ENCODE results near the gene ACYP2.
A peak's percentile ranks its signal among the peaks of the same experiment; 100 is the strongest.

ACYP2 gene

DNA sequence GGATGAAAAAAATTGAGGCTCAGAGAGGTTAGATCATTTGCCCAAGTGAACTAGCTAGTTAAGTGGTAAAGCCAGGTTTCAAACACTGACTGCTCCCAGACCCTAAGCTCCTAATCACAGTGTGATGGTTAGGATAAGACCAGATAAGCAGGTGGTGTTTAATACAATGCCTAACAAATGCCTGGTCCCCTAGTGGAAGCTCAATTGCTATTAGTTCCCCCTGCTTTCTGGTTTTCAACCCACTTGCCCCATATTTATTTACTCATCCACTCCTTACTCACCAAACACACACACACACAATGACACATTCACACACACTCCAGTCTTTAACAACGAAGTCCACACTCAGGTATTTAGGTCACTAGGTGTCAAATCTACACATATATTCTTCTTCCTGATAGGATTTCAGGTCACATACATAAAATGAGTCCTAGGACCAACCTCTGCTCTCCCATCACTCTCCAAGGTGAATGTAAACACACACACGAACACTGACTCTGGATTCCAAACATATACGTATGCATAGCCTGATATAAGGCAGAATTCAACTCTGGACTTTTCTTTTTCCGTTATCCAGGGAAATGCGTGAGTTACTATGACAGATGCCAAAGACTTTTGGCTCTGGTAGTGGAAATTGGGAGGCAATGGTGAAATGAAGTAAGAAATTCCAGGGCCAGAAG lies 214.2 kb downstream of the ACYP2 start:
- no peak for DNase-seq (ENCODE audit: low spot score)

DNA sequence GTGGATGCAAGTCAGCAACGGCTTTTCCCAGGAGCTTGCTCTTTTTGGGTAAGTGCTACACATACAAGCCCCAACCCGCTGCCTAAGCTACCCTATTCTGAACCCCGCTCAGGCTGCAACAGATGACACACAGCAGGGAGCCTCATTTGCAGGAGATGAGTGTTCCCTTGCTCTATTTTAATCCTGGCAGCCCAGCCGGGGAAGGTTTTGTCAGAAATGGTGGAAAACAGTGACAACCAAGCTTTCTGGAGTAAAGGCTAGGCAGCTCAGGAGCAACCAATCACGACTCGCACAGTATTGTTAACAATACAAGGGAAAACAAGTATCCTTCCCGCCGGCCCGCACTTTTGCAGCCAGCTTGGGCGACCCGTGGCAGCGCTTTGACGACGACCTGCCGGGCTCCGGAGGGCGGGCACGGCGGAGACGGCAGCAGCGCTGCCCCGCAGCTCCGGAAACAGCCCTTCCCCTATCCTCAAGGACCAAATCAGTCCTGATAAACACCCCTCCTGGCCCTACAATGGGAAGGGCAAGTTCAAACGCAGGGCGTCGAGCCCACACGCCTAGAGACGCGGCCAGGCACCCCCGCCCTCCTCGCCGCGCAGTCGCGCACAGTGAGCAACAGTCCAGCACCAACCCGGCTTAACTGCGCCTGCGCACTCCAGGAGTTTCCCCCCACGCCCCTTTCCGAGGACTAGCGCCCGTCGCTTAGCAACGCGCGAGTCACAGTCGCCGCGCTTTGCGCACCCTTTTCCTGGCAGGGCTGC lies 214.9 kb downstream of the ACYP2 start:
- DNase-seq (ENCODE audit: low spot score): peak; percentile 89

DNA sequence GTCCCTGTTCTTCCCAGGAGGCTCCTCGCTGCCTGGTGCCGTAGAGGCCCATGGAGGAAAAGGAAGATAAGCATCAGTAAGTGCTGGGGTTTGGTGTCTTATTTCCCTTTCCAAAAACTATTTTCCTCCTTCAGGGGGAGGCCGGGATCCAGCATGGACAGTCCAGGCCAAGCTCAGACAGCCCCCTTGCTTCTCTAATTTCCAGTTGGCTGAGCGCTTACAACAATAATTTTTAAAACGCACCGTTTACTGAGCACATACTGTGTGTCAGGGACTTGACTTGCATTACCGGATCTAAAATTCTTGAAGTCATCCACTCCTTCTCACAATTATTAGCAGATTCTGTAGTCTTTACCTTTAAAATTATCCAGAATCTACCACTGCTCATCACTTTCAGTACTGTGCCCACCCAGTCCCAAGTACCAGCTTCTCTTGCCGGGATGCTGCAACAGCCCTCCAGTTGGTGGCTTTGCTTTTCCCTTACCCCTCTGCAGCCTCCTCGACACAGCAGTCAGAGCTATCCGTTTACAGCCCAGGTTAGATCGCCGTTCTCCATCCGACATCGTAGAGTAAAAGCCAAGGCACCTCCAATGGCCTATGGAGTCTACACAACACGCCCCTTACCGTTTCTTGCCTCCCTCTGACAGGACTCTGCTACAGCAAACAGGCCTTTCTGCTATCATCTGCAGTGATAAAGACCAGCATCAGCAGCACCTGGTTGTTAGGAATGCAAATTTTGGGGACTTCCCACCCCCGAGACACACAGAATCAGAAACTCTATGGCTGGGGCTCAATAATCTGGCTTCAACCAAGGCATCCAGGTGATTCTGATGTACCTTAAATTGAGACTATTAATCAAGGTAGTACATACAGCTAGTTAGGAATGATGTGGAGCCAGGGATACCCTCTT lies 215.8 kb downstream of the ACYP2 start:
- no peak for DNase-seq (ENCODE audit: low spot score)

DNA sequence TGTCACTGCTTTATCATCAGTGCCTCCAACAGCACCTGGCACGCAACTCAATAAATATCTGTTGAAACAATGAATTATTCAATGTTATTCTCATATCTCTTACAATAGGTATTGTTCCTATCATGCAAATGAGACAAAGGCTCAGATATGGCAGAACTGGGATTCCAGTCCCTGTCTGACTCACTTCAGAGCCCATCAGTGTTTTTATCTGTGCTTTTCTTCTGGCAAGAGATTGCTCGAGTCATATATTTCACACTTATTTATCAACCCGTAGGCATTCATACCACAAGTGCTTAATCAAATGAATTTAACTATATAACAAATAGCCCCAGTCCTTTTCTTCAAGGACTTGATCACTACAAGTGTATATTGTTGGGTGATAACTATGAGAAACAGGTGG lies 217.0 kb downstream of the ACYP2 start:
- DNase-seq (ENCODE audit: low spot score): no peak

DNA sequence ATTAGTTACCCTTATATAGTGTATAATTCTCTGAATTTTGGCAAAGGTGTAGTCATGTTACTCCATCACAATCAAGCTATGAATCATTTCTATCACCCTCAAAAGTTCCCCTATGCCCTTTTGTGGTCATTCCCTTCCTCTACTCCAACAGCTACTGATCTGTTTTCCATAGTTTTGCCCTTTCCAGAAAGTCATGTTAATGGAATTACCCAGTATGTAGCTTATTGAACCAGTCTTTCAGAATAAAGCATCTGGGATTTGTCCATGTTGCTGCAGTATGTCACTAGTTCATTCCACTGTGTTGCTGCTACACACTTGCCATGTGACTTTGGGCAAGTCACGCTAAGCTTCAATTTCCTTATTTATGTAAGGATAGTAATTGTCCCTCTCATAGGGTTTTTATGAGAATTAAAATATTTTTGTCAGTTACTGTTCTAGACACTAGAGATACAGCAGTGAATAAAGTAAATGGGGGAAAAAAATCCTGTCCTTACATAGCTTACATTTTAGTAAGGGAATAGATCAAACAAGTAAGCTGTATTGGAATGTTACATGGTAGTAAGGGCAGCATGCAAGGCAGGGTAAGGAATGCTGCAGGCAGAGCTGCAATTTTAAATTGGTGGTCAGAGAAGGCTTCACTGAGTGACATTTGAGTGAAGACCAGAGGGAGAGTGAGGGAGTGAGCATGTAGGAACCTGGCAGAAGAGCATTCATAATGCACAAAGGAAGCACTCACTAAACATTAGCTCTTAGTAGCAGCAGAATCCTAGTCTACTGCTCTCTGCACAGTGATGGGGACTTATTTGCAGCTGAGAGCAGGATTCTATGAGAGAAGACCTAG lies 220.9 kb downstream of the ACYP2 start:
- no peak for DNase-seq (ENCODE audit: low spot score)

DNA sequence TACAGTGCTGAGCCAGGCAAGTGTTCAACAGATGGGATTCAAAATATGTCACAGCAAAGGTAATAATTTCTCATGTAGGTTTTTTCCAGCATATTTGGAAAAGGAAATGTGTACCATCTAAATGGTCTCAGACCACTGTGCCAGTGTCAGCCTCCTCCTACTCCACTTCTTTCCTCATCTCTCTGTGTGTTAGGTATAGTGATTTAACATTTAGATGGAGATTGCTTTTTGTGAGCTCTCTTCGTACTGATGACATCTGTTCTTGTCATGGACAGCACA lies 221.5 kb downstream of the ACYP2 start:
- no peak for DNase-seq (ENCODE audit: low spot score)

DNA sequence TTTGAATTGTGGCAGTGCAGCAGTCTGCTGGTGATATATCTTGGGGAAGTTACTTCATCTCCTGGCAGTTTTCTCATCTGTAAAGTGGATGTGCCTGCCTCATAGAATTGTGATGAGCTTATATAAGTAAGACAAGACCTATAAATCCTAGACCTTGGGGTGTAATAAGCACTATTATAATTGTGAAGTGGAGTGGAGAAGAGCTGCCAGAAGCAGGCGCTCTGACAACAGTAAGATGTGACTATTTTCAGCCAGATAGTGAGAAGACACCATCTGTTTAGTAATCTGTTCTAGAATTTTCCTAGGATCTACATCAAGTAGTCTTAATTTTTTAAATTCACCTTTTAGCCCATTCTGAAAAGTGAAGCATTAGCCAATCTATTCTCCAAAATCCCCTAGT lies 226.2 kb downstream of the ACYP2 start:
- no peak for DNase-seq (ENCODE audit: low spot score)

DNA sequence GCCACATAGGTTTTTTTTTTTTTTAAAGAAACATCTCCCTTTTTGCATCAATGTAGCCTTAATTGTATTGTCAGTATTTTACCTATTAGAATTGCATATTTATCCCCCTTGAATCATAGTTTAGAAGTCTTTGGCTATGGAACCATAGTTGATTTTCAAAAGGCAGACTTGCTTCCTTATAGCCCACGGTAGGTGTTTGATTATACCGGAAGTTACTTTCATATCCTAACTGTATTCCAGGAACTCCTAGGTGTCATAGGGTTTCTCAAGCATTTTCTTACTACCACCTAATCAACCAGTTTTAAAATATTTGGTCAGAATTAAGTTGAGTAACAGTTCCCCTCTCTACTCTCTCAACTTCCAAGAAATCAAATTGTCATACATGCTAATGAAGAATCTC lies 227.2 kb downstream of the ACYP2 start:
- DNase-seq (ENCODE audit: low spot score): no peak

DNA sequence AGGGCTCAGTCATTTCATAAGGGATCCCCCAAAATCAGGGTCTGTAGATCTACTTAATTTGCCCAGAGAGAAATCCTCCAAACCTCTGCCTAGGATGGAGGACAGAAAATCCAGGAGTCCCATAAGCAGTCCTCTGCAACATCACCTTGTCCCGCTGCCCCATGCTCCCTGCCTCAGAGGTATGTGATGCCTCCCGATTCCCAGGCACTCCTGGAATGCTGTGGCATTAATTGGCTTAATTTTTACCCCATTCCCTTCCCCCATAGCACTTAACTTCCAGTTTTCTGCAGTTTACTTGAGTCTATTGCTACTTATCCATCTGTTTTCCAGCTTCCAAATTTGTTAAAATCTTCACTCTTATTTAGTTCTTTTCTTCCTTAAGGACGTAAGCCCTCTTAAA lies 232.2 kb downstream of the ACYP2 start:
- DNase-seq (ENCODE audit: low spot score): no peak

DNA sequence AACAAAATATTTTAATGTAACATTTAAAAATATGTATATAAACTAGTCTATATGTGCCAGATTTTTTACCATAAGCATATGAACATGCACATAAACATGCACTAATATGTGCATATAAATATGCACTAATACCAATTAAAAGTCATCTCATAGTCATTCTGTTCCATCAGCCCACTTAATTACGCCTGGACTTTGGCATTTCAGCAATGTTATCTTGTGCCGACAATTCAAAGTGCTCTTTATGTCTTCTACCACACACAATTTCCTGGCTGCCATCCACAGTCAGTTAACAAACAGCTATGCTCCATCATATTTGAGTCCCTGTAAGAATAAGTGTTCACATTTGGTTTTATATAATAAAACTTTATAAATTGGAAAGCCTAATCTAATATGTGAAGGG lies 233.2 kb downstream of the ACYP2 start:
- DNase-seq (ENCODE audit: low spot score): no peak

DNA sequence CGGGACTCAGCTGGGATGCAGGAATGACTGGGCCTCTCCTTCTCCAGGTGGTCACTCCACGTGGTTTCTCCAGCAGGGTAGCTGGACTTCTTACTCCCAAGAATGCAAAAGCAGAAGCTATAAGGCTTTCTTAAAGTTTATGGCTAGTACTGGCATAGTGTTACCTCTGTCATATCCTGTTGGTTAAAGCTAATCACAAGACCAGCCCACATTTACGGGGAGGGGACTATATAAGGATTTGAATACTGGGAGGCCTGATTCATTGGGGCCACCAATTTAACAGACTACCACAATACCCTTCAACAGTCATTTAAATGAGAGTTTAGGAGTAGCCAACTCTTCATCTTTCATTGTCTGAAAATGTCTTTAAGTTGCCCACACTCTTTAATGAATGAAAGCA lies 235.0 kb downstream of the ACYP2 start:
- DNase-seq (ENCODE audit: low spot score): no peak

DNA sequence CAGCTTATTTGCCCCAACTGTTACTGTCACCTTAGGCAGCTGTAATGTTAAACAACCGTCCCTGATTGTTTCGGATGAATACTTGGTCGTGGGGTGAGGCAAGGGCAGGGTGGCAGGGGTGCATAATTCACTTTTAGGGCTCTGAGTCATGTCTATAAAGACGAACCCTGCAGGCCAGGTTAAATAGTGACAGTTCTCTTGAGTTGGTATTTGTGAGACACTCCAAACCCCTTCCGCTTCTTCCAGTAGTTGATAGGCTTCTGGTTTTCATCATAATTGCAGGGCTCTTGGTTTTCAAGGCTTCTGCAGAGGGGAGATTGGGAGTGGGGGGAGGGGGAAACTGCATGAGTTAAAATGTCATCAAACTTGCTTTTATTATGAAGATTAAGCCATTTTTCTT lies 237.8 kb downstream of the ACYP2 start:
- no peak for DNase-seq (ENCODE audit: low spot score)
